Panc1 (cell line): Measurements from ENCODE around the gene KRTAP5-7.

ENCODE experiments used
- SIN3A ChIP-seq: IDR thresholded peaks from 2 replicates; pipeline ENCODE4 v1.6.1; 2012; ENCODE audit warnings: low read depth, mild to moderate bottlenecking, low read length, moderate library complexity, borderline replicate concordance; ENCODE audit not compliant: insufficient read depth
- TF ChIP-seq, protein P1 (sequence below): fragments of 450-650 bp; IDR thresholded peaks from 2 replicates; pipeline ENCODE4 v1.5.1; 2017; ENCODE audit warnings: mild to moderate bottlenecking
- TF ChIP-seq, protein P2 (sequence below), 2 experiments: IDR thresholded peaks; 2 replicates each; pipeline ENCODE4 v1.6.1; 2011 to 2012; ENCODE audit warnings: low read depth in 2 of 2, control low read depth in 1 of 2, low read length in 1 of 2, mild to moderate bottlenecking in 1 of 2, moderate library complexity in 1 of 2; ENCODE audit not compliant: insufficient read depth in 1 of 2

DNA sequence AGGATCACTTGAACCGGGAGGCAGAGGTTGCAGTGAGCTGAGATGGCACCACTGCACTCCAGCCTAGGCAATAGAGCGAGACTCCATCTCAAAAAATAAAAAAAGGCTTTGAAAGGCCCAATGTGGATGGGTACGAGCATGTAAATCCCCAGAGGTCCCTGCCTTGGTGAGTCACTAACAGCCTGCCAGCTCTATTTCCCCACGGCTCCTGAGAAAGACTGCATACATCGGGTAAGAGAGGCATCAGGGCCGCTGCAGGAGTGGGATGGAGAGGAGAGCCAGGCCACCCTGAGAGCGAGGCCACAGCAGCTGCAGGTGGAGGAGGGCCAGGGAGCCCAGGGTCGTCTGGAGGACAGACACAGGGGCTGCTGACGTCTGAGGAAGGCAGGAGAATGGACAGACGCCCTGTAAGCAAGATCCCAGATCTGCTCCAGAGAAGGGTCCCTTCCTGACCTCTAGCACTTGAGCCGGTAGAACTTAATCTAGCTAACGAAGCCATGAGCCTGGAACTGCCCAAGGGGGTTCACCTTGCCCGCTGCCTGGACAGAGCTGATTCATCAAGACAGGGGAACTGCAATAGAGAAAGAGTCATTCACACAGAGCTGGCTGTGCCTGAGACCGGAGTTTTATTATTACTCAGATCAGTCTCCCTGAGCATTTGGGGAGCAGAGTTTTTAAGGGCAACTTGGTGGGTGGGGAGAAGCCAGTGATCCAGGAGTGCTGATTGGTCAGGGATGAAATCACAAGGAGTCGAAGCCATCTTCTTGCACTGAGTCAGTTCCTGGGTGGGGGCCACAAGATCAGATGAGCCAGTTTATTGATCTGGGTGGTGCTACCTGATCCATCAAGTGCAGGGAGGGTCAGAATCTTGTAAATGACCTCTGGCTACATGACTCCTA lies 16.1 kb downstream of the KRTAP5-7 start:
- TF ChIP-seq SIN3A: no peak
- TF ChIP-seq, protein P1, sequence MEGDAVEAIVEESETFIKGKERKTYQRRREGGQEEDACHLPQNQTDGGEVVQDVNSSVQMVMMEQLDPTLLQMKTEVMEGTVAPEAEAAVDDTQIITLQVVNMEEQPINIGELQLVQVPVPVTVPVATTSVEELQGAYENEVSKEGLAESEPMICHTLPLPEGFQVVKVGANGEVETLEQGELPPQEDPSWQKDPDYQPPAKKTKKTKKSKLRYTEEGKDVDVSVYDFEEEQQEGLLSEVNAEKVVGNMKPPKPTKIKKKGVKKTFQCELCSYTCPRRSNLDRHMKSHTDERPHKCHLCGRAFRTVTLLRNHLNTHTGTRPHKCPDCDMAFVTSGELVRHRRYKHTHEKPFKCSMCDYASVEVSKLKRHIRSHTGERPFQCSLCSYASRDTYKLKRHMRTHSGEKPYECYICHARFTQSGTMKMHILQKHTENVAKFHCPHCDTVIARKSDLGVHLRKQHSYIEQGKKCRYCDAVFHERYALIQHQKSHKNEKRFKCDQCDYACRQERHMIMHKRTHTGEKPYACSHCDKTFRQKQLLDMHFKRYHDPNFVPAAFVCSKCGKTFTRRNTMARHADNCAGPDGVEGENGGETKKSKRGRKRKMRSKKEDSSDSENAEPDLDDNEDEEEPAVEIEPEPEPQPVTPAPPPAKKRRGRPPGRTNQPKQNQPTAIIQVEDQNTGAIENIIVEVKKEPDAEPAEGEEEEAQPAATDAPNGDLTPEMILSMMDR: no peak
- TF ChIP-seq, protein P2, sequence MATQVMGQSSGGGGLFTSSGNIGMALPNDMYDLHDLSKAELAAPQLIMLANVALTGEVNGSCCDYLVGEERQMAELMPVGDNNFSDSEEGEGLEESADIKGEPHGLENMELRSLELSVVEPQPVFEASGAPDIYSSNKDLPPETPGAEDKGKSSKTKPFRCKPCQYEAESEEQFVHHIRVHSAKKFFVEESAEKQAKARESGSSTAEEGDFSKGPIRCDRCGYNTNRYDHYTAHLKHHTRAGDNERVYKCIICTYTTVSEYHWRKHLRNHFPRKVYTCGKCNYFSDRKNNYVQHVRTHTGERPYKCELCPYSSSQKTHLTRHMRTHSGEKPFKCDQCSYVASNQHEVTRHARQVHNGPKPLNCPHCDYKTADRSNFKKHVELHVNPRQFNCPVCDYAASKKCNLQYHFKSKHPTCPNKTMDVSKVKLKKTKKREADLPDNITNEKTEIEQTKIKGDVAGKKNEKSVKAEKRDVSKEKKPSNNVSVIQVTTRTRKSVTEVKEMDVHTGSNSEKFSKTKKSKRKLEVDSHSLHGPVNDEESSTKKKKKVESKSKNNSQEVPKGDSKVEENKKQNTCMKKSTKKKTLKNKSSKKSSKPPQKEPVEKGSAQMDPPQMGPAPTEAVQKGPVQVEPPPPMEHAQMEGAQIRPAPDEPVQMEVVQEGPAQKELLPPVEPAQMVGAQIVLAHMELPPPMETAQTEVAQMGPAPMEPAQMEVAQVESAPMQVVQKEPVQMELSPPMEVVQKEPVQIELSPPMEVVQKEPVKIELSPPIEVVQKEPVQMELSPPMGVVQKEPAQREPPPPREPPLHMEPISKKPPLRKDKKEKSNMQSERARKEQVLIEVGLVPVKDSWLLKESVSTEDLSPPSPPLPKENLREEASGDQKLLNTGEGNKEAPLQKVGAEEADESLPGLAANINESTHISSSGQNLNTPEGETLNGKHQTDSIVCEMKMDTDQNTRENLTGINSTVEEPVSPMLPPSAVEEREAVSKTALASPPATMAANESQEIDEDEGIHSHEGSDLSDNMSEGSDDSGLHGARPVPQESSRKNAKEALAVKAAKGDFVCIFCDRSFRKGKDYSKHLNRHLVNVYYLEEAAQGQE (IDR thresholded peaks at IDR 0.05; ENCODE audit: insufficient read depth in 1 of 2, low read depth in 2 of 2, low read length in 1 of 2): no peak
